ENCODE measurements around the gene PDE4D.
A peak's percentile ranks its signal among the peaks of the same experiment; 100 is the strongest.

The PDE4D gene

DNA sequence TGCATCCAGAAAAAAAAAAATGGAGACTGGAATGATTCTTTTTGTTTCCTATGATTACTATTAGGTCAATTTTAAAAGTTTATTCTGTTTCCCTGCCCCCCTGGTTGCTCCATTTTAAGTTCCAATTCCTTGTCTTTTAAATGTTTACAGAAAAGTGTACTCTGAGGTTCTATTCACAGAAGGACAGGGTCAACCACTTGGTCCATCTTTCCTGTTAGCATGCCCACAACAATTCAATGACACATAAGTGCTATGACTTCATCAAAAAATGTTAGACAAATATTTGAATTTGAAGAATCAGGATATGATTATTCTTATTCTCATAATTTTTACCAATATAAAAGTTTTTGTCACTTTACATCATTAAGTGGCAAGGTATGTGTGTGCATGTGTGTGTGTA is 123.7 kb downstream of the PDE4D start:
- H3K4me3 ChIP-seq (ENCODE audit: low read depth, low read length): no peak overlapping the region
- no peaks in the 10 kb centered on the region for H3K9me3 ChIP-seq
- H3K36me3 ChIP-seq: no peaks in the 10 kb centered on the region
- no peaks in the 10 kb centered on the region for H3K27me3 ChIP-seq
- H3K4me1 ChIP-seq: no peaks in the 10 kb centered on the region
- DNase-seq: no peak
- TF ChIP-seq, protein P1, sequence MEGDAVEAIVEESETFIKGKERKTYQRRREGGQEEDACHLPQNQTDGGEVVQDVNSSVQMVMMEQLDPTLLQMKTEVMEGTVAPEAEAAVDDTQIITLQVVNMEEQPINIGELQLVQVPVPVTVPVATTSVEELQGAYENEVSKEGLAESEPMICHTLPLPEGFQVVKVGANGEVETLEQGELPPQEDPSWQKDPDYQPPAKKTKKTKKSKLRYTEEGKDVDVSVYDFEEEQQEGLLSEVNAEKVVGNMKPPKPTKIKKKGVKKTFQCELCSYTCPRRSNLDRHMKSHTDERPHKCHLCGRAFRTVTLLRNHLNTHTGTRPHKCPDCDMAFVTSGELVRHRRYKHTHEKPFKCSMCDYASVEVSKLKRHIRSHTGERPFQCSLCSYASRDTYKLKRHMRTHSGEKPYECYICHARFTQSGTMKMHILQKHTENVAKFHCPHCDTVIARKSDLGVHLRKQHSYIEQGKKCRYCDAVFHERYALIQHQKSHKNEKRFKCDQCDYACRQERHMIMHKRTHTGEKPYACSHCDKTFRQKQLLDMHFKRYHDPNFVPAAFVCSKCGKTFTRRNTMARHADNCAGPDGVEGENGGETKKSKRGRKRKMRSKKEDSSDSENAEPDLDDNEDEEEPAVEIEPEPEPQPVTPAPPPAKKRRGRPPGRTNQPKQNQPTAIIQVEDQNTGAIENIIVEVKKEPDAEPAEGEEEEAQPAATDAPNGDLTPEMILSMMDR (IDR thresholded peaks at IDR 0.05; ENCODE audit: low read depth, low read length): no peak

DNA sequence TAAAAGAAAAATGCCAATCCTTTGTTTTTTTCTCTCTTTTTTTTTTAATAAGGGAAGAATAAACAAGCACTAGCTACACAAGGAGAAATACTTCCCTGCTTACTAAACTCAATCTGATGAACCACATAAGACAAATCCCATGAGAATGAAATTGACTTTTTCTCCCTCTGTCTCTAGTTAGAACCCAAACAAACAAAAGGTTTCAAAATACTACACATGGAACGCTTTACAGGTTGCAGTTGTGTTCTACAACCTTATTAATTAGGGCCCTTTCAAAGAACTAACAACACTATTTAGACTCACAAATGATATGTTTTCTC is 124.5 kb downstream of the PDE4D start:
- TF ChIP-seq, protein P1 (IDR thresholded peaks at IDR 0.05; ENCODE audit: low read depth, low read length): no peak
- Histone ChIP-seq H3K27me3 (no peaks in the 10 kb centered on the region), H3K9me3 (no peaks in the 10 kb centered on the region), H3K4me3 (ENCODE audit: low read depth, low read length) (peak overlapping the region; percentile 91), H3K36me3 (no peaks in the 10 kb centered on the region), H3K4me1 (no peaks in the 10 kb centered on the region)
- DNase-seq: no peak

DNA sequence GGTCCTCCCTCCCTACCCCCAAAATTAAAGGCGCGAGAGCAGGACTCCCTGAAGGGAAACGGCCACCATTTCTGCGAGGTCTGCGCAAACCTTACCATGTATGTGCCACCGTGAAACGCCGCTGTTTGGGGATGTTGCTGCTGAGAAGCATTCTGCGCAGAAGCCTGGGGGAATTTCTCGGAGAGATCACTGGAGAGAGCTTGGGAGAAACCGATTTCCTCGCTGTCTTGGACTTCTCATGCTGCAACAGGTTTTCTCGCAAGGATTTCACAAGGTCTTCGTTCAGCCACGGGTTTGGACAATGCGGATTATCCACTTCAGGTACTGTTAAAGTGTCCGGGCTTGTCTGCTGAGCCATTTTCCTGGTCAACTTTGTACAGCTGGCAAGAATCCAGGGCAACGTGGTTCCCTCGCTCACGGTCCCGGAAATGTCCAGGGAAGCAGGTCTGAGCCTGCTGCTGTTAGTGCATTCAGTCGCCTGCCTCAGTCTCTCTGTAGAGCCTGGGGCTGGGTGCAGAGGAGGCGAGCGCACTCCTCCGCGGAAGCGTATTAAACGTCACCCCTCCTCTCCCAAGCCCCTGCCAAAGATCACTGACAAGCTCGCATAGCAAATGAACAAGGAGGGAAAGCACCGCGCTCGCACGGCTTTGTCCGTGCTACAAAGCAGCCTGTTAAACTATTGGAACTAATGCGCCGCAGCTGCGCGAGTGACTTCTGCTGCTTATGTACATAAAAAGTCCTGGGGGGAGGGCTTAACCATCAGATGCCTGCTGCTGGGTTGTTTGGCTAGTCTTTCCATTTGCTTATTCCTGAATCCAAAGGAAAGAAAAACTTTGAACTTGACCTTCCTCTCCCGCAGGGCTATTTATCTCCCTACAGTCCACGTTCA is 125.1 kb downstream of the PDE4D start:
- TF ChIP-seq, protein P1 (IDR thresholded peaks at IDR 0.05; ENCODE audit: low read depth, low read length): no peak
- Histone ChIP-seq H3K27me3 (no peaks in the 10 kb centered on the region), H3K4me1 (no peaks in the 10 kb centered on the region), H3K4me3 (ENCODE audit: low read depth, low read length) (peak overlapping the region; percentile 91), H3K9me3 (no peaks in the 10 kb centered on the region), H3K36me3 (no peaks in the 10 kb centered on the region)
- DNase-seq: peak; percentile 71

DNA sequence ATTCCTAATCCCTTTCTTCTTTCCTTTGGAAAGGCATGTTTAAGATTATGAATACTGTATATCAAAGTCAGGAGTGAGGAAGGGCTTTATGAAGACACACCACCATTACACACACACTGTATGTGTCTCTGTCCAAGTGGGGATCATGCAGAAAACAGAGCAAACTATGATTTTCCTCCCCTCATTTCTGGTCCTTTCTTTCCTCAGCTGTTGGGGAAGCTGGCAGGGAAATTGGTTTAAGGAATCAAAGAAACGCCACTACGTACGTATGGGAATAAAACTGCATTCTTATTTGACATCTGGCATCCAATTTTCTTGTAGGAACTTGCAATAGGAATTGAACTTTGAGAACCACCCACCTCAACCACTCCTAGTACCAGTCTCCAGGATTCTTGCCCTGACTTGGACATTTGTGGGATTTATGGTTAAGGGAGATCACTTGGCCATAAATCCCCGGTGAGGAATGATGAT is 125.8 kb downstream of the PDE4D start:
- Histone ChIP-seq H3K9me3 (no peaks in the 10 kb centered on the region), H3K27me3 (no peaks in the 10 kb centered on the region), H3K36me3 (no peaks in the 10 kb centered on the region), H3K4me3 (ENCODE audit: low read depth, low read length) (peak overlapping the region; percentile 91), H3K4me1 (no peaks in the 10 kb centered on the region)
- TF ChIP-seq, protein P1 (IDR thresholded peaks at IDR 0.05; ENCODE audit: low read depth, low read length): no peak
- no peak for DNase-seq

DNA sequence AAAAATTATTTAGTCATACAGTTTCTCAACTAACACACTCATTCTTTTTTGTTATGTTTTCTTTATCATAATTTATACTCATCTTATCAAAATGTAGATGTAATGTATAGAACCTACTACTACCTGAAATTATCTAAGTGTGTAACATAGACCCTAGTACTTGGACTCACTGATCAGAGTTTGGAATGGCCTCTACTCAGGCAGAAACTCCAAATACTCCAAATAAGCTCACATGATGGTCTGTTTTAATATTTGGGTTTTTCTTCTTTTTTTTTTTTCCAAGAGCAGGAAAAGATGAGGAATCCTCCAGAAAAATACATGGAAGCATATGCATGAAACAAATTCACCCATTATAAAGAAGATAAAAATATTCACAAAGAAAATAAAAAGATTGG is 126.3 kb downstream of the PDE4D start:
- H3K4me1 ChIP-seq: no peaks in the 10 kb centered on the region
- H3K4me3 ChIP-seq (ENCODE audit: low read depth, low read length): peak overlapping the region; percentile 91
- TF ChIP-seq, protein P1 (IDR thresholded peaks at IDR 0.05; ENCODE audit: low read depth, low read length): no peak
- H3K36me3 ChIP-seq: no peaks in the 10 kb centered on the region
- no peaks in the 10 kb centered on the region for H3K27me3 ChIP-seq
- H3K9me3 ChIP-seq: no peaks in the 10 kb centered on the region
- DNase-seq: no peak

Data from BE2C (cell line).